Measurements from ENCODE around the gene TBX10. TPM values are rescaled to one million over a fixed set of nuclear protein-coding genes. Genes with fewer than 3 reads are reported as not detected.
"Not testable (repeated sequence)": the region's sequence is repeated elsewhere in the genome, so short reads cannot be mapped to it uniquely, and the experiment has no call there.

Gene TBX10
- polyA plus RNA-seq, 1 donor (not counting 4 experiments of a cell fraction or from before 2014, with no cell fraction given): not detected

DNA sequence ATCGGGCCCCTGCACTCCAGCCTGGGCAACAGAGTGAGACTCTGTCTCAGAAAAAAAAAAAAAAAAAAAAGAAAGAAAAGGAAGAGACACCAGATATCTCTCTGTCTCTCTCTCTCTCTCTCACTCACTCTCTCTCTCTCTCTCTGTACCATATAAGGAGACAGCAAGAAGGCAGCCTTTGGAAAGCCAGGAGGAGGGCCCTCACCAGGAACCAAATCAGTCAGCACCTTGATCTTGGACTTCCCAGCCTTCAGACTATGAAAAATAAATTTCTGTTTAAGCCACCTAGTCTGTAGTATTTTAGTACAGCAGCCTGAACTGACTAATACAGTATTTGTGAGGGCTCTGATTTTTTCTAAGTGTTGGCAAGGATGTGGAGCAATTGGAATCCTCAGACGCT is 48.4 kb upstream of the TBX10 start:
- H2AFZ ChIP-seq (ENCODE audit: control insufficient read depth, low read length): no peak overlapping the region
- H3K9ac ChIP-seq (ENCODE audit: control insufficient read depth, extremely low read depth, insufficient read depth, low read length): no peak overlapping the region
- no peak overlapping the region for H3K27ac ChIP-seq (ENCODE audit: control insufficient read depth, insufficient read depth, low read length)
- no peaks in the 10 kb centered on the region for H3K36me3 ChIP-seq (ENCODE audit: control insufficient read depth in 2 of 2, extremely low read depth in 1 of 2, insufficient read depth in 2 of 2, low read length in 2 of 2)
- no peaks in the 10 kb centered on the region for H3K4me1 ChIP-seq (ENCODE audit: control insufficient read depth, extremely low read depth, insufficient read depth, low read length)
- DNase-seq (ENCODE audit: low read depth, low spot score) (no peak), FAIRE-seq (no peak)
- H3K4me2 ChIP-seq (ENCODE audit: control insufficient read depth, extremely low read depth, insufficient read depth, low read depth, low read length): no peak overlapping the region
- H3K9me1 ChIP-seq (ENCODE audit: control insufficient read depth, extremely low read depth, insufficient read depth, low read length): no peaks in the 10 kb centered on the region
- no peaks in the 10 kb centered on the region for H3K79me2 ChIP-seq (ENCODE audit: control insufficient read depth, insufficient read depth, low read length)
- dilution Hi-C loops (cut with MboI; ENCODE audit: extremely low pct_ligation_motif_present, low sequenced_read_pairs): no loop called here
- no peaks in the 10 kb centered on the region for H3K9me3 ChIP-seq (ENCODE audit: control insufficient read depth, low read depth, low read length)
- no peaks in the 10 kb centered on the region for H3K27me3 ChIP-seq (ENCODE audit: control insufficient read depth, extremely low read depth, insufficient read depth, low read length)
- no peaks in the 10 kb centered on the region for H4K20me1 ChIP-seq (ENCODE audit: control insufficient read depth, extremely low read depth, insufficient read depth, low read length)
- no peak overlapping the region for H3K4me3 ChIP-seq (ENCODE audit: control insufficient read depth in 2 of 3, extremely low read depth in 1 of 3, insufficient read depth in 2 of 3, low read depth in 1 of 3, low read length in 3 of 3)
- TF ChIP-seq CTCF (optimal IDR thresholded peaks at IDR 0.05 in 1 of 3, IDR thresholded peaks at IDR 0.05 in 1 of 3, conservative IDR thresholded peaks at IDR 0.05 in 1 of 3; ENCODE audit: extremely low read depth in 1 of 3, insufficient read depth in 2 of 3, low read length in 3 of 3): no peak
- TF ChIP-seq EZH2 (IDR thresholded peaks at IDR 0.05; ENCODE audit: low read length): no peak

DNA sequence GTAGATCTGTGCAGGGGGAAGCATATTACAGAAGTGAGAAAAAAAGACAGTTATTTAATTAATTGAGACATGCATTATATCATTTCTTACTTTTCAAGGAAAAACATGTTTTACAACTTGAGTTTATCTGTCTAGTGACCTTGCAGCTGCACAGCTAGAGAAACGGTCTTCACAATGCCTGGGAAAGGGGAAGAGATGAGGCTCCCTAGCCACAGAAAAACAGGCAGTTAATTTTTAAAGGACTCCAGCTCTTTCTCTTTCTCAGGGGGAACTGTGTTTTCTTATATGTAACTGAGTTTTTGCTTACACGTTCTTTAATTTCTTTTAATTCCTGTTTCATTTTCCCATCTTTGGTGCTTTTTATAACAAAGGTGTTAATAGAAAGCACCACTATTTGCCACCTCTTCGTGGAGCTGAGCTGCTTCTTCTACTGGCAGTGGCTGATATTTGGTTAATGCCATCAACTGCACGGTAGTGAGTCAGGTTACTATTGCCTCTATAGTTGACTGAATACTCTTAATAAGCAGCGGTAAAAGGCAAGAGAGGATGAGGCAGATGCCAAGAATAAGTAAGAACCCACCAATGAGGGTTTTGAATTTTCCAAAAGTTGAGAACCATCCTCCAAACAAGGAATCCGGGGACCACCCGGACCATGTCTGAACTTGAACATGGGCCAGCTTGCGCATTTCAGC is 46.2 kb upstream of the TBX10 start:
- H3K36me3 ChIP-seq (ENCODE audit: control insufficient read depth in 2 of 2, extremely low read depth in 1 of 2, insufficient read depth in 2 of 2, low read length in 2 of 2); H4K20me1 ChIP-seq (ENCODE audit: control insufficient read depth, extremely low read depth, insufficient read depth, low read length); H3K27ac ChIP-seq (ENCODE audit: control insufficient read depth, insufficient read depth, low read length); H3K9me1 ChIP-seq (ENCODE audit: control insufficient read depth, extremely low read depth, insufficient read depth, low read length); dilution Hi-C loops (cut with MboI; ENCODE audit: extremely low pct_ligation_motif_present, low sequenced_read_pairs); H3K9ac ChIP-seq (ENCODE audit: control insufficient read depth, extremely low read depth, insufficient read depth, low read length); H3K4me1 ChIP-seq (ENCODE audit: control insufficient read depth, extremely low read depth, insufficient read depth, low read length); H3K27me3 ChIP-seq (ENCODE audit: control insufficient read depth, extremely low read depth, insufficient read depth, low read length); H3K4me3 ChIP-seq (ENCODE audit: control insufficient read depth in 2 of 3, extremely low read depth in 1 of 3, insufficient read depth in 2 of 3, low read depth in 1 of 3, low read length in 3 of 3); H3K9me3 ChIP-seq (ENCODE audit: control insufficient read depth, low read depth, low read length); H3K4me2 ChIP-seq (ENCODE audit: control insufficient read depth, extremely low read depth, insufficient read depth, low read depth, low read length); FAIRE-seq; DNase-seq (ENCODE audit: low read depth, low spot score); H2AFZ ChIP-seq (ENCODE audit: control insufficient read depth, low read length); H3K79me2 ChIP-seq (ENCODE audit: control insufficient read depth, insufficient read depth, low read length): not testable (repeated sequence)

DNA sequence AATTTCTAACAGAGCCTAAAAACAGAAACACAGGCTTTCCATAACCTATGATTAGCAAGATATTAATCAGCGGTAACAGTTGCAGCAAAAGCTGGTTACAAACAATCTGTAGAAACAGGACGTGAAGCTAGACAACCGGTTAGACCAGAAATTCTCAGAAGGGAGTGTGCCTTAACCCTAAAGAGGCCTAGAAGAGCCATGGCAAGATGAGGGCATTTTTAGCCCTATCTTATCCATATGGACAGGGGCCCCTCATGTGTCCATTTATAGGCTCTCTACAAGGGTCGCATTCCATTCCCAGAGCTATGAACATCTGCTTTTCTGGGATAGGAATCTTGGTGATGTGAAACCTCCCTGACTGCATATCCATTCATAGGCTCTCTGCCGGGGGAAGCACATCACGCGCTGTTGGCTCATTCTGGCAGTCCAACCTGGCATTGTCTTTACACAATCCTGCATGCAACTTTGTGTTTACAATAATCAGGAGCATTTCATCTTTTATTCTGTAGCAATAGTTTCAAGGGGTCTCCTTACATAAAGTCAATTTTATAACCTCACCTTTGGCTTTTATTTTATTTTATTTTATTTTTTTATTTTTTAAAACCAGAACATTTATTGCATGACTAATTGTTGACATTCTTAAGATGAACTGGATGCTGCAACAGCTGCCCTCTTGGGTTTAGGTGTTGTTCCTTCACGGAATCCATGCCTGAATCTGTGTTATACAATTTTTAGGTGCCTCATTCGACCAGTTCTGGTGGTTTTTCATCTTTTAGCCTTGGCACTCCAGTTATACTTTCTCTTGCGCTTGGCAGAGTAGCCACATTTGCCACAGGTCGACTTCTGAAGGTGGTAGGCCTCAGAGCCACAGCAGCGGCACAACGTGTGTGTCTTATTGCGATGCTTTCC is 42.8 kb upstream of the TBX10 start:
- H3K4me2 ChIP-seq (ENCODE audit: control insufficient read depth, extremely low read depth, insufficient read depth, low read depth, low read length); H3K9ac ChIP-seq (ENCODE audit: control insufficient read depth, extremely low read depth, insufficient read depth, low read length); H3K27me3 ChIP-seq (ENCODE audit: control insufficient read depth, extremely low read depth, insufficient read depth, low read length); H3K9me1 ChIP-seq (ENCODE audit: control insufficient read depth, extremely low read depth, insufficient read depth, low read length); H4K20me1 ChIP-seq (ENCODE audit: control insufficient read depth, extremely low read depth, insufficient read depth, low read length); H3K9me3 ChIP-seq (ENCODE audit: control insufficient read depth, low read depth, low read length); H2AFZ ChIP-seq (ENCODE audit: control insufficient read depth, low read length); H3K4me1 ChIP-seq (ENCODE audit: control insufficient read depth, extremely low read depth, insufficient read depth, low read length); H3K79me2 ChIP-seq (ENCODE audit: control insufficient read depth, insufficient read depth, low read length); DNase-seq (ENCODE audit: low read depth, low spot score); H3K36me3 ChIP-seq (ENCODE audit: control insufficient read depth in 2 of 2, extremely low read depth in 1 of 2, insufficient read depth in 2 of 2, low read length in 2 of 2); dilution Hi-C loops (cut with MboI; ENCODE audit: extremely low pct_ligation_motif_present, low sequenced_read_pairs); H3K27ac ChIP-seq (ENCODE audit: control insufficient read depth, insufficient read depth, low read length); H3K4me3 ChIP-seq (ENCODE audit: control insufficient read depth in 2 of 3, extremely low read depth in 1 of 3, insufficient read depth in 2 of 3, low read depth in 1 of 3, low read length in 3 of 3); FAIRE-seq: not testable (repeated sequence)

Measured in keratinocyte (primary cell).